Calu3 (cell line): ENCODE measurements around the gene FCRL6. TPM values are rescaled to one million over a fixed set of nuclear protein-coding genes. Genes with fewer than 3 reads are reported as not detected.

Experiments
- BruUV-seq: library from RNA; stranded (reverse); fragments of 400-500 nt; replicated peaks from 2 replicates; lab custom pipeline; 2021; lab: Mats Ljungman, UMichigan
- CTCF ChIA-PET: fragments of 300-600 bp; sonication (Branson Sonifier 250); formaldehyde crosslinking; loops from one replicate; lab custom pipeline; 2022; ENCODE audit warnings: antibody characterized with exemption; lab: Charles Lee
- DNase-seq: peaks from one replicate; pipeline ENCODE4 v3.0.0; 2022
- H3K27ac Mint-ChIP-seq: one replicate; pipeline ENCODE4 v1.8.0; 2022; ENCODE audit warnings: mixed read lengths; ENCODE audit not compliant: unreplicated experiment
- H3K27me3 Mint-ChIP-seq: one replicate; pipeline ENCODE4 v1.8.0; 2022; ENCODE audit warnings: mixed read lengths; ENCODE audit not compliant: unreplicated experiment
- H3K36me3 Mint-ChIP-seq: one replicate; pipeline ENCODE4 v1.8.0; 2022; ENCODE audit warnings: mild to moderate bottlenecking, moderate library complexity, mixed read lengths; ENCODE audit not compliant: insufficient read depth, unreplicated experiment
- H3K4me1 Mint-ChIP-seq: one replicate; pipeline ENCODE4 v1.8.0; 2022; ENCODE audit warnings: mild to moderate bottlenecking, low read depth, mixed read lengths; ENCODE audit not compliant: unreplicated experiment
- H3K4me3 Mint-ChIP-seq: one replicate; pipeline ENCODE4 v1.8.0; 2022; ENCODE audit warnings: mild to moderate bottlenecking, low read depth, moderate library complexity, mixed read lengths; ENCODE audit not compliant: unreplicated experiment
- H3K9me3 Mint-ChIP-seq: one replicate; pipeline ENCODE4 v1.8.0; 2022; ENCODE audit warnings: low read depth, mixed read lengths; ENCODE audit not compliant: unreplicated experiment
- CTCF ChIP-seq: fragments of 200-600 bp; IDR thresholded peaks from one replicate; pipeline ENCODE4 v1.8.0; 2022; ENCODE audit warnings: antibody characterized with exemption; ENCODE audit not compliant: unreplicated experiment
- intact Hi-C: fragments of 100-400 bp; cut with micrococcal nuclease; formaldehyde crosslinking; loops from one replicate; pipeline ENCODE4 v1.10.0; 2022; ENCODE audit not compliant: unreplicated experiment
- total RNA-seq: library from RNA; stranded (reverse); gene quantifications from 2 replicates; pipeline ENCODE4 v1.2.3, GENCODE V29; 2022

Gene FCRL6
- total RNA-seq, 1 experiment from 2014 or later: not detected

GRCh38 chr1:159829822-159830465 is 27.8 kb downstream of the FCRL6 start:
- no peaks in the 10 kb centered on the region for H3K36me3 Mint-ChIP-seq
- H3K4me1 Mint-ChIP-seq: no peaks in the 10 kb centered on the region
- H3K27ac Mint-ChIP-seq: no peak overlapping the region
- CTCF ChIA-PET: interaction anchor here (0.7 to 1.2 kb wide), 3 partner anchors 26 to 65 kb away, joined by 3 read pairs; no protein-coding TSS in a partner anchor
- H3K4me3 Mint-ChIP-seq: no peak overlapping the region
- H3K27me3 Mint-ChIP-seq: peaks cover 67% of the 10 kb centered on the region
- BruUV-seq: no TSS peak
- no peaks in the 10 kb centered on the region for H3K9me3 Mint-ChIP-seq
- intact Hi-C loops: loop anchor here (2.0 kb wide), 1 partner anchor 61 kb away; no protein-coding TSS in a partner anchor
- DNase-seq: no peak
- TF ChIP-seq CTCF: no peak

- no peak for DNase-seq
- no peaks in the 10 kb centered on the region for H3K4me1 Mint-ChIP-seq
- no peaks in the 10 kb centered on the region for H3K36me3 Mint-ChIP-seq
- intact Hi-C loops: no loop called here
- TF ChIP-seq CTCF: no peak
- no peak overlapping the region for H3K4me3 Mint-ChIP-seq
- CTCF ChIA-PET: no interaction called here
- BruUV-seq: no TSS peak
- no peak overlapping the region for H3K27ac Mint-ChIP-seq
- H3K27me3 Mint-ChIP-seq: peaks cover 60% of the 10 kb centered on the region
- H3K9me3 Mint-ChIP-seq: no peaks in the 10 kb centered on the region
Measured at GRCh38 chr1:159830722-159831121, 28.6 kb downstream of the FCRL6 start.

- no peaks in the 10 kb centered on the region for H3K9me3 Mint-ChIP-seq
- BruUV-seq: no TSS peak
- H3K4me3 Mint-ChIP-seq: no peak overlapping the region
- intact Hi-C loops: no loop called here
- no peak for TF ChIP-seq CTCF
- DNase-seq: no peak
- H3K36me3 Mint-ChIP-seq: no peaks in the 10 kb centered on the region
- peaks cover 51% of the 10 kb centered on the region for H3K27me3 Mint-ChIP-seq
- H3K27ac Mint-ChIP-seq: no peak overlapping the region
- H3K4me1 Mint-ChIP-seq: peaks cover 3% of the 10 kb centered on the region
- CTCF ChIA-PET: no interaction called here
Measured at GRCh38 chr1:159831412-159832141, 29.4 kb downstream of the FCRL6 start.

- Mint-ChIP-seq H3K4me3 (no peak overlapping the region), H3K9me3 (no peaks in the 10 kb centered on the region), H3K27ac (no peak overlapping the region), H3K4me1 (peaks cover 8% of the 10 kb centered on the region), H3K27me3 (peaks cover 44% of the 10 kb centered on the region), H3K36me3 (no peaks in the 10 kb centered on the region)
- CTCF ChIA-PET: interaction anchor here (2.2 kb wide), 1 partner anchor 34 kb away, joined by 6 read pairs; no protein-coding TSS in a partner anchor
- intact Hi-C loops: no loop called here
- no peak for DNase-seq
- BruUV-seq: no TSS peak
- TF ChIP-seq CTCF: no peak
Measured at GRCh38 chr1:159832309-159832708, 30.1 kb downstream of the FCRL6 start.
